A549 (cell line): ENCODE data around the gene EDN2.

Experiments
- BHLHE40 ChIP-seq: IDR thresholded peaks from 2 replicates; pipeline ENCODE4 v1.6.1; 2012; ENCODE audit warnings: low read depth, low read length, inconsistent platforms
- CTCF ChIP-seq: fragments of >200 bp; sonication (Bioruptor Twin); formaldehyde crosslinking; IDR thresholded peaks from 3 replicates; pipeline ENCODE4 v1.5.1; 2016
- EP300 ChIP-seq, 2 experiments: fragments of >200 bp; sonication (Bioruptor Twin); formaldehyde crosslinking; IDR thresholded peaks; 2 replicates in 1 of 2; 3 replicates in 1 of 2; pipeline ENCODE4 v1.6.1; 2016 to 2017
- HOXB13 ChIP-seq: fragments of 250-450 bp; sonication (Bioruptor Pico); IDR thresholded peaks from 2 replicates; pipeline ENCODE4 v1.5.0; 2020; ENCODE audit warnings: low read depth, mild to moderate bottlenecking, moderate library complexity
- RFX5 ChIP-seq: fragments of 450-650 bp; IDR thresholded peaks from 2 replicates; pipeline ENCODE4 v1.7.1; 2014; ENCODE audit warnings: antibody characterized with exemption, mild to moderate bottlenecking, moderate library complexity
- SMC3 ChIP-seq: fragments of >200 bp; sonication (Bioruptor Twin); formaldehyde crosslinking; IDR thresholded peaks from 3 replicates; pipeline ENCODE4 v1.6.1; 2018; ENCODE audit warnings: inconsistent platforms

DNA sequence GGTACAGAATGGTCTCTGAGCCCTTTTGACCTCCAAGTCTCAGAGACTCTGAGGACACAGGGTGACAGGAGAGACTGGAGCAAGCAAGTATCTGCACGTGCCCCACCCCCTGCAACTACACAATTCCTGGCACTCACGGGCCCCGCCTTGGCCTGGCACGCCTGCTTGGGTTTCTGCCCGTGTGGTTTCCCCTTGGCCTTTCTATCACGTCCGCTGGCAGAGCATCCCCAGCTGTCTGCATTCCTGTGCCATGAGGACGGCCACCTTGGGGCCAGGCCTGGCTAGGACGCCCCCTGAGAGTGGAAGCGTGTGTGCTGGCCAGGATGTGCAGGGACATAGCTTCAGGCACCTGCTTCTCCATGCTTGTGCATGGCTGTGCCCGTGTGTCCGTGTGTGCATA lies 14.3 kb upstream of the EDN2 start:
- no peak for TF ChIP-seq EP300 (IDR thresholded peaks at IDR 0.05)
- no peak for TF ChIP-seq CTCF
- TF ChIP-seq HOXB13 (CRISPR knock-in tag) = no peak
- TF ChIP-seq SMC3 = no peak
- TF ChIP-seq RFX5 = no peak
- TF ChIP-seq BHLHE40 = no peak
